ENCODE data around the gene HOXB9. TPM values are rescaled to one million over a fixed set of nuclear protein-coding genes. Genes with fewer than 3 reads are reported as not detected.
A peak's percentile ranks its signal among the peaks of the same experiment; 100 is the strongest.

The HOXB9 gene
- total and polyA plus RNA-seq, 2 donors (not counting 3 experiments of a cell fraction or from before 2014, with no cell fraction given): 0.79 to 1.1 TPM

- no peaks in the 10 kb centered on the region for H4K20me1 ChIP-seq (replicated peaks; ENCODE audit: control insufficient read depth, extremely low read depth, insufficient read depth, low read length)
- POLR2A ChIA-PET: interaction anchor here (1.5 kb wide), 1 partner anchor 39 kb away, joined by 3 read pairs; no protein-coding TSS in a partner anchor
- CTCF ChIA-PET: interaction anchor here (0.9 to 1.3 kb wide), 6 partner anchors 8 to 301 kb away, joined by 3 read pairs; no protein-coding TSS in a partner anchor
- dilution Hi-C loops (cut with MboI; ENCODE audit: extremely low pct_ligation_motif_present, low sequenced_read_pairs): no loop called here
- intact Hi-C loops (cut with micrococcal nuclease): no loop called here
- H3K36me3 ChIP-seq (ENCODE audit: control insufficient read depth in 2 of 2, extremely low read depth in 1 of 2, insufficient read depth in 2 of 2, low read length in 2 of 2): no peaks in the 10 kb centered on the region
- no peak overlapping the region for H2AFZ ChIP-seq (ENCODE audit: low read depth, low read length)
- no peaks in the 10 kb centered on the region for H3K27me3 ChIP-seq (ENCODE audit: control insufficient read depth in 2 of 2, insufficient read depth in 2 of 2, low read length in 2 of 2)
- H3K9me3 ChIP-seq (replicated peaks; ENCODE audit: control insufficient read depth, insufficient read depth, low read length): no peaks in the 10 kb centered on the region
- TF ChIP-seq MAX (IDR thresholded peaks at IDR 0.05; ENCODE audit: insufficient read depth, insufficient read length) (no peak), FOS (IDR thresholded peaks at IDR 0.05; ENCODE audit: borderline replicate concordance, insufficient read depth, low read length) (no peak), POLR2A (IDR thresholded peaks at IDR 0.05; ENCODE audit: low read depth, low read length) (no peak), CTCF (IDR thresholded peaks at IDR 0.05; ENCODE audit: extremely low read depth in 1 of 2, insufficient read depth in 1 of 2, low read depth in 1 of 2, low read length in 2 of 2) (no peak), MYC (IDR thresholded peaks at IDR 0.05; ENCODE audit: low read depth, low read length) (no peak), EZH2 (IDR thresholded peaks at IDR 0.05; ENCODE audit: borderline replicate concordance, low read depth, low read length, severe bottlenecking) (no peak), GATA2 (IDR thresholded peaks at IDR 0.05; ENCODE audit: insufficient read depth, insufficient read length, low read depth, low read length) (no peak), JUN (IDR thresholded peaks at IDR 0.05; ENCODE audit: borderline replicate concordance, insufficient read depth, insufficient read length, low read depth) (no peak), POLR2AphosphoS5 (IDR thresholded peaks at IDR 0.05; ENCODE audit: insufficient read depth, low read depth, low read length) (no peak)
- peaks cover 26% of the 10 kb centered on the region for H3K79me2 ChIP-seq (ENCODE audit: control insufficient read depth, insufficient read depth, low read length)
- FAIRE-seq (no peak), DNase-seq (ENCODE audit: low read depth, low spot score) (no peak)
- peak overlapping the region; percentile 85 for H3K4me2 ChIP-seq (ENCODE audit: insufficient read depth, low read length)
- peaks cover 33% of the 10 kb centered on the region for H3K4me1 ChIP-seq (ENCODE audit: control insufficient read depth, extremely low read depth, insufficient read depth, low read length)
- no TSS peak for BruUV-seq (replicated peaks)
- H3K9me1 ChIP-seq (replicated peaks; ENCODE audit: control insufficient read depth, extremely low read depth, insufficient read depth, low read length): no peaks in the 10 kb centered on the region
- H3K9ac ChIP-seq (replicated peaks; ENCODE audit: extremely low read depth, insufficient read depth, low read length): no peak overlapping the region
- no peak overlapping the region for H3K4me3 ChIP-seq (replicated peaks in 1 of 3; ENCODE audit: insufficient read depth in 1 of 3, low read depth in 1 of 3, low read length in 3 of 3)
- no peak overlapping the region for H3K27ac ChIP-seq (ENCODE audit: insufficient read depth, low read depth, low read length)
Observed at GRCh38 chr17:48609033-48609432, 17.1 kb downstream of the HOXB9 start.

Measured in endothelial cell of umbilical vein (primary cell).